ENCODE data around the gene UBN2.
"Not testable (repeated sequence)": the region's sequence is repeated elsewhere in the genome, so short reads cannot be mapped to it uniquely, and the experiment has no call there.

Gene UBN2

GRCh38 chr7:139328375-139328774 is 97.3 kb downstream of the UBN2 start:
- Histone ChIP-seq H3K27me3 (ENCODE audit: control insufficient read depth in 1 of 2, insufficient read depth in 2 of 2, low read length in 2 of 2) (no peaks in the 10 kb centered on the region), H3K9me3 (ENCODE audit: control insufficient read depth in 1 of 2, low read length in 2 of 2) (no peaks in the 10 kb centered on the region), H3K36me3 (ENCODE audit: control insufficient read depth in 1 of 2, insufficient read depth in 2 of 2, low read length in 2 of 2) (no peaks in the 10 kb centered on the region), H3K4me3 (ENCODE audit: low read depth in 1 of 2, low read length in 2 of 2) (no peak overlapping the region), H3K27ac (ENCODE audit: low read depth, low read length) (no peak overlapping the region), H3K4me1 (ENCODE audit: control insufficient read depth in 1 of 2, insufficient read depth in 2 of 2, low read length in 2 of 2) (no peaks in the 10 kb centered on the region), H3K9ac (ENCODE audit: low read depth in 1 of 2, low read length in 2 of 2) (no peak overlapping the region)

GRCh38 chr7:139329119-139329518 is 98.1 kb downstream of the UBN2 start:
- H3K4me1 ChIP-seq (ENCODE audit: control insufficient read depth in 1 of 2, insufficient read depth in 2 of 2, low read length in 2 of 2), result no peaks in the 10 kb centered on the region
- H3K27ac ChIP-seq (ENCODE audit: low read depth, low read length), result no peak overlapping the region
- no peaks in the 10 kb centered on the region for H3K9me3 ChIP-seq (ENCODE audit: control insufficient read depth in 1 of 2, low read length in 2 of 2)
- H3K9ac ChIP-seq (ENCODE audit: low read depth in 1 of 2, low read length in 2 of 2), result no peak overlapping the region
- no peak overlapping the region for H3K4me3 ChIP-seq (ENCODE audit: low read depth in 1 of 2, low read length in 2 of 2)
- no peaks in the 10 kb centered on the region for H3K36me3 ChIP-seq (ENCODE audit: control insufficient read depth in 1 of 2, insufficient read depth in 2 of 2, low read length in 2 of 2)
- H3K27me3 ChIP-seq (ENCODE audit: control insufficient read depth in 1 of 2, insufficient read depth in 2 of 2, low read length in 2 of 2), result no peaks in the 10 kb centered on the region

DNA sequence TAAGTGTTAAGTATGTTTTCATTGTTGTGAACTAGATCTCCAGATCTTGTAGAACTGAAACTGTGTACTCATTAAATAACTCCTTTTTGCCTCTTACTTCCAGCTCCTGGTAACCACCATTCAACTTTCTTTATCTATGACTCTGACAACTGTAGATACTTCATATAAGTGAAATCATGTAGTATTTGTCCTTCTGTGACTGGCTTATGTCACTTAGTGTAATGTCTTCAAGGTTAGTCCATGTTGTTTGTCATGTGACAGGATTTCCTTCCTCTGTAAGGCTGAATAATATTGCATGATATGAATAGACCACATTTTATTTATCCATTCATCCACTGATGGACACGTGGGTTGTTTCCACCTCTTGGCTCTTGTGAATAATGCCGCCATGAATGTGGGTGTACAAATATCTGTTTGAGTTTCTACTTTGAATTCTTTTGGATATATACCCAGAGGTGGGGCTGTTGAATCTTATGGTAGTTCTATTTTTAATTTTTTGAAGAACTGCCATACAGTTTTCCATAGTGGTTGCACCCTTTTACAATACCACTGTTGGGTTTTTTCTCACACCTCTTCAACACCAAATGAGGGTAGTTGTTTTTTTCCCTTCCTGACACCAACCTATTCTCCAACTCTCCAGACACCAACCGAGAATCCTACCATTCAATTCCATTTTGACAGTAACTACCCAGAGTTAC is 99.4 kb downstream of the UBN2 start:
- Histone ChIP-seq H3K36me3 (ENCODE audit: control insufficient read depth in 1 of 2, insufficient read depth in 2 of 2, low read length in 2 of 2) (no peaks in the 10 kb centered on the region), H3K27ac (ENCODE audit: low read depth, low read length) (no peak overlapping the region), H3K4me1 (ENCODE audit: control insufficient read depth in 1 of 2, insufficient read depth in 2 of 2, low read length in 2 of 2) (no peaks in the 10 kb centered on the region), H3K9ac (ENCODE audit: low read depth in 1 of 2, low read length in 2 of 2) (no peak overlapping the region), H3K4me3 (ENCODE audit: low read depth in 1 of 2, low read length in 2 of 2) (no peak overlapping the region), H3K9me3 (ENCODE audit: control insufficient read depth in 1 of 2, low read length in 2 of 2) (no peaks in the 10 kb centered on the region), H3K27me3 (ENCODE audit: control insufficient read depth in 1 of 2, insufficient read depth in 2 of 2, low read length in 2 of 2) (no peaks in the 10 kb centered on the region)

GRCh38 chr7:139332697-139333359 is 101.8 kb downstream of the UBN2 start:
- no peaks in the 10 kb centered on the region for H3K9me3 ChIP-seq (ENCODE audit: control insufficient read depth in 1 of 2, low read length in 2 of 2)
- no peaks in the 10 kb centered on the region for H3K36me3 ChIP-seq (ENCODE audit: control insufficient read depth in 1 of 2, insufficient read depth in 2 of 2, low read length in 2 of 2)
- no peaks in the 10 kb centered on the region for H3K27me3 ChIP-seq (ENCODE audit: control insufficient read depth in 1 of 2, insufficient read depth in 2 of 2, low read length in 2 of 2)
- no peak overlapping the region for H3K27ac ChIP-seq (ENCODE audit: low read depth, low read length)
- no peaks in the 10 kb centered on the region for H3K4me1 ChIP-seq (ENCODE audit: control insufficient read depth in 1 of 2, insufficient read depth in 2 of 2, low read length in 2 of 2)
- no peak overlapping the region for H3K9ac ChIP-seq (ENCODE audit: low read depth in 1 of 2, low read length in 2 of 2)
- H3K4me3 ChIP-seq (ENCODE audit: low read depth in 1 of 2, low read length in 2 of 2), result no peak overlapping the region

GRCh38 chr7:139333443-139333842 is 102.4 kb downstream of the UBN2 start:
- not testable (repeated sequence) for H3K9me3 ChIP-seq (ENCODE audit: control insufficient read depth in 1 of 2, low read length in 2 of 2); H3K27ac ChIP-seq (ENCODE audit: low read depth, low read length); H3K27me3 ChIP-seq (ENCODE audit: control insufficient read depth in 1 of 2, insufficient read depth in 2 of 2, low read length in 2 of 2); H3K4me3 ChIP-seq (ENCODE audit: low read depth in 1 of 2, low read length in 2 of 2); H3K36me3 ChIP-seq (ENCODE audit: control insufficient read depth in 1 of 2, insufficient read depth in 2 of 2, low read length in 2 of 2); H3K9ac ChIP-seq (ENCODE audit: low read depth in 1 of 2, low read length in 2 of 2); H3K4me1 ChIP-seq (ENCODE audit: control insufficient read depth in 1 of 2, insufficient read depth in 2 of 2, low read length in 2 of 2)

DNA sequence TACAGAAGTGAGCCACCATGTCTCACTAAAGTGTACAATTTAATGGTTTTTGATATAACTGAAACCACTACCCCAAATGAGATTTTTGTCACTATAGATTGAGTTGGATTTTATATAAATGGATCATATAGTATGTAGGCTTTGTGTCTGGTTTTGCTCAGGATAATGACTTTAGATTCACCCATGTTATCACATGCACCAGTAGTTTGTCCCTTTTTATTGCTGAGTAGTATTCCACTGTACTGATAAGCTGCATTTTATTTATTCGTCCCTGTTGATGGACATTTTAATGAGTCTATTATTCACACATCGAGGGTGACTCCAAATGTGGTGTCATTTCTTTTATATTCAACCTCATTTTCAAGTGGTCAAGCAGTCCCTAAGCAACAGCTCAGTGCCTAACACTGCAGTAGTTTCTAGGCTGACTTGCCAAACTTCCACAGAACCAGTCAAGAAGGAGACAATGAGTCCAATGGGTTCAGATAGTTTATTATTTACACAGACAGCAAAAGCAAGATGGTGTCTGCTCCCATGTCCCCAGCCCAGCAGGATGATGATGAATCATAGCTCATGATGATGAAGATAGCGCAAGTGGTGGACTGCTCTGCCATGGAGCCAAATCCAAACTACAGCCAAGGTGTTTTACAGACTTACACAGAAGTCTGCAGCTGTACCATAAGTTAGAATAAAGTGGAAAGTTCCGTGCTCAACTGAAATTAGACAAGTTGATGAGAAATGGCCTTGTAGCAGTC is 103.5 kb downstream of the UBN2 start:
- no peaks in the 10 kb centered on the region for H3K4me1 ChIP-seq (ENCODE audit: control insufficient read depth in 1 of 2, insufficient read depth in 2 of 2, low read length in 2 of 2)
- no peak overlapping the region for H3K9ac ChIP-seq (ENCODE audit: low read depth in 1 of 2, low read length in 2 of 2)
- no peak overlapping the region for H3K4me3 ChIP-seq (ENCODE audit: low read depth in 1 of 2, low read length in 2 of 2)
- H3K36me3 ChIP-seq (ENCODE audit: control insufficient read depth in 1 of 2, insufficient read depth in 2 of 2, low read length in 2 of 2), result no peaks in the 10 kb centered on the region
- H3K27me3 ChIP-seq (ENCODE audit: control insufficient read depth in 1 of 2, insufficient read depth in 2 of 2, low read length in 2 of 2), result no peaks in the 10 kb centered on the region
- H3K9me3 ChIP-seq (ENCODE audit: control insufficient read depth in 1 of 2, low read length in 2 of 2), result no peaks in the 10 kb centered on the region
- H3K27ac ChIP-seq (ENCODE audit: low read depth, low read length), result no peak overlapping the region

DNA sequence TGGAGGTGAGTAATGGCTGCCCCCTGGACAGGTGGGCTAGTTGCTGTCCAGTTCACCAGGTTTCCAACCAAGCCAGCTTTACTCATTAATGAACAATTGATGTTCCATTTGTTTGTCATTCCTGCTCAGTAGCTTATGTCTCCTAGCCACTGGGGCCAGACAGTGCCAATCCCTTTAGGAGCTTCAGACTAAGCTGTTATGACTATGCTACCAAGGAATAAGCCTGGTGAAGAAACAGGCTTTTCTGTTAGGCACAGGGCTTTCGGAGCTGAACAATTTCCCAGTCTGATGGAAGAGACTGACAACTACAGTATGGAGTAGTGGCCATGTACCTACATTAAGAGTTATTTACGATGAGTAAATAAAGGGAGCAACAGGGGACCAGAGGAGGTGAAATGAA is 108.0 kb downstream of the UBN2 start:
- Histone ChIP-seq H3K9me3 (ENCODE audit: control insufficient read depth in 1 of 2, low read length in 2 of 2) (no peaks in the 10 kb centered on the region), H3K4me3 (ENCODE audit: low read depth in 1 of 2, low read length in 2 of 2) (no peak overlapping the region), H3K9ac (ENCODE audit: low read depth in 1 of 2, low read length in 2 of 2) (no peak overlapping the region), H3K36me3 (ENCODE audit: control insufficient read depth in 1 of 2, insufficient read depth in 2 of 2, low read length in 2 of 2) (no peaks in the 10 kb centered on the region), H3K27ac (ENCODE audit: low read depth, low read length) (no peak overlapping the region), H3K4me1 (ENCODE audit: control insufficient read depth in 1 of 2, insufficient read depth in 2 of 2, low read length in 2 of 2) (peaks cover 10 to 11% of the 10 kb centered on the region in 2 donors), H3K27me3 (ENCODE audit: control insufficient read depth in 1 of 2, insufficient read depth in 2 of 2, low read length in 2 of 2) (no peaks in the 10 kb centered on the region)

DNA sequence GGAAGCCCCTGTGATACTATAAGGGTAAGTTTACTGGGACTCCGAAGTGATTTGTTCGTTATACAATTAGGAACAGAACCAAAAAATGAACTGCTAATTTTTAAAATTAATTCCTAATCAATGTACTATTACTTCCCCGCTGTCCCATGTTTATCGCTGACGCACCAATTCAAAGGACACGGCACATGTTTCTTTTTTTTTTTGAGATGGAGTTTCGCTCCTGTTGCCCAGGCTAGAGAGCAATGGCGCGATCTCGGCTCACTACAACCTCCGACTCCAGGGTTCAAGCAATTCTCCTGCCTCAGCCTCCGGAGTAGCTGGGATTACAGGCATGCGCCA is 108.6 kb downstream of the UBN2 start:
- H3K9ac ChIP-seq (ENCODE audit: low read depth in 1 of 2, low read length in 2 of 2), result peak overlapping the region in 1 of 2 donors; percentile 98
- H3K9me3 ChIP-seq (ENCODE audit: control insufficient read depth in 1 of 2, low read length in 2 of 2), result no peaks in the 10 kb centered on the region
- H3K4me3 ChIP-seq (ENCODE audit: low read depth in 1 of 2, low read length in 2 of 2), result peak overlapping the region; percentile 88 to 96
- H3K27ac ChIP-seq (ENCODE audit: low read depth, low read length), result peak overlapping the region; percentile 99
- H3K36me3 ChIP-seq (ENCODE audit: control insufficient read depth in 1 of 2, insufficient read depth in 2 of 2, low read length in 2 of 2), result no peaks in the 10 kb centered on the region
- peaks cover 10 to 11% of the 10 kb centered on the region in 2 donors for H3K4me1 ChIP-seq (ENCODE audit: control insufficient read depth in 1 of 2, insufficient read depth in 2 of 2, low read length in 2 of 2)
- no peaks in the 10 kb centered on the region for H3K27me3 ChIP-seq (ENCODE audit: control insufficient read depth in 1 of 2, insufficient read depth in 2 of 2, low read length in 2 of 2)

DNA sequence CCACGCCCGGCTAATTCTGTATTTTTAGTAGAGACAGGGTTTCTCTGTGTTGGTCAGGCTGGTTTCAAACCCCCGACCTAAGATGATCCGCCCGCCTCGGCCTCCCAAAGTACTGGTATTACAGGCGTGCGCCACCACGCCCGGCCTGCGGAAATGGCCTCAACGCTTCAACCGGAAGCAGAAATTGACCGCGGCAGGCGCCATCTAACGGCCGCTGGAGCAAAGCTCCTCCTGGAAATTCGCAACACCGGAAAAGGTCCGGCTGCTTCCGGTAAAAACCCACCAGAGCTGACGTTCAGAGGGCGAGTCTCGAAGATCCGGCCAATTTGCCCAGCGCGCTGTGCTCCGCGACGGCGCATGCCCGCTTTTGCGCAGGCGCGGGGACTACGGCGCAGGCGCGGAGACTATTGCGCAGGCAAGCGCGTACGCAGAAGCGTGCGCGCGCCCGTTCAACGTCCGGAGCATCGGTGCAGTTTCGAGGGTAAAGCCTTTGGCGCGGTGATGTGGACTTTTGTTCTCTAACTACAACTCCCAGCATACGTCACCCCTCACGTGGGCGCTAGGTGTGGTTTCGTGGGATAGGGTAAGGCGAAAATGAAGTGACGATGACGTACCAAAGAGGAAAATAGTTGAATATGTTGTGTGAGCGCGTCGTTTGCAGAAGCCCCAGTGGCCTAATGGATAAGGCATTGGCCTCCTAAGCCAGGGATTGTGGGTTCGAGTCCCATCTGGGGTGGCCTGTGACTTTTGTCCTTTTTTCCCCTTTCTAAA is 109.2 kb downstream of the UBN2 start:
- peaks cover 10 to 11% of the 10 kb centered on the region in 2 donors for H3K4me1 ChIP-seq (ENCODE audit: control insufficient read depth in 1 of 2, insufficient read depth in 2 of 2, low read length in 2 of 2)
- H3K4me3 ChIP-seq (ENCODE audit: low read depth in 1 of 2, low read length in 2 of 2), result peak overlapping the region; percentile 88 to 96
- H3K27me3 ChIP-seq (ENCODE audit: control insufficient read depth in 1 of 2, insufficient read depth in 2 of 2, low read length in 2 of 2), result no peaks in the 10 kb centered on the region
- H3K36me3 ChIP-seq (ENCODE audit: control insufficient read depth in 1 of 2, insufficient read depth in 2 of 2, low read length in 2 of 2), result no peaks in the 10 kb centered on the region
- H3K9me3 ChIP-seq (ENCODE audit: control insufficient read depth in 1 of 2, low read length in 2 of 2), result no peaks in the 10 kb centered on the region
- peak overlapping the region; percentile 98 to 99 for H3K9ac ChIP-seq (ENCODE audit: low read depth in 1 of 2, low read length in 2 of 2)
- peak overlapping the region; percentile 99 for H3K27ac ChIP-seq (ENCODE audit: low read depth, low read length)

DNA sequence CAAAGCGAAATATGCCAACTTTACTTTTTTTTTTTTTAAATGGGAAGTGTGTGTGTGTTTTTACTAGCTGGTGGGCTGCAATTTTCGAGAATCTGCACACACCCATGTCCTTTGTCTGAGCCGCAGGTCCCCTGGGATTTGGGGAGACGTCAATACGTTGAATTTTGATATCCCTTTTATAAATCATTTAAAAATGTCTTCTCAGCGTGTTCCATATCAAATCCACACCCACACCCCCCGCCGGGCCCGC is 109.7 kb downstream of the UBN2 start:
- Histone ChIP-seq H3K36me3 (ENCODE audit: control insufficient read depth in 1 of 2, insufficient read depth in 2 of 2, low read length in 2 of 2) (no peaks in the 10 kb centered on the region), H3K27ac (ENCODE audit: low read depth, low read length) (peak overlapping the region; percentile 99)

More for the DNA sequence above, 109.7 kb downstream of the UBN2 start:
- H3K9ac ChIP-seq (ENCODE audit: low read depth in 1 of 2, low read length in 2 of 2), result peak overlapping the region; percentile 98 to 99
- H3K4me1 ChIP-seq (ENCODE audit: control insufficient read depth in 1 of 2, insufficient read depth in 2 of 2, low read length in 2 of 2), result peaks cover 10 to 11% of the 10 kb centered on the region in 2 donors
- no peaks in the 10 kb centered on the region for H3K9me3 ChIP-seq (ENCODE audit: control insufficient read depth in 1 of 2, low read length in 2 of 2)
- H3K27me3 ChIP-seq (ENCODE audit: control insufficient read depth in 1 of 2, insufficient read depth in 2 of 2, low read length in 2 of 2), result no peaks in the 10 kb centered on the region
- peak overlapping the region; percentile 88 to 96 for H3K4me3 ChIP-seq (ENCODE audit: low read depth in 1 of 2, low read length in 2 of 2)
